AG09319 (cell line): ENCODE data around the gene DAGLA.
"Not testable (repeated sequence)": the region's sequence is repeated elsewhere in the genome, so short reads cannot be mapped to it uniquely, and the experiment has no call there.

Source experiments
- DNase-seq: peaks from one replicate; pipeline ENCODE4 v3.0.0-alpha.2; 2010; ENCODE audit warnings: low read depth; ENCODE audit errors: extremely low read depth
- TF ChIP-seq, protein P1 (sequence below): IDR thresholded peaks from 2 replicates; pipeline ENCODE4 v1.5.1; 2011; ENCODE audit warnings: low read depth, mild to moderate bottlenecking, inconsistent platforms, low read length, moderate library complexity

The DAGLA gene

DNA sequence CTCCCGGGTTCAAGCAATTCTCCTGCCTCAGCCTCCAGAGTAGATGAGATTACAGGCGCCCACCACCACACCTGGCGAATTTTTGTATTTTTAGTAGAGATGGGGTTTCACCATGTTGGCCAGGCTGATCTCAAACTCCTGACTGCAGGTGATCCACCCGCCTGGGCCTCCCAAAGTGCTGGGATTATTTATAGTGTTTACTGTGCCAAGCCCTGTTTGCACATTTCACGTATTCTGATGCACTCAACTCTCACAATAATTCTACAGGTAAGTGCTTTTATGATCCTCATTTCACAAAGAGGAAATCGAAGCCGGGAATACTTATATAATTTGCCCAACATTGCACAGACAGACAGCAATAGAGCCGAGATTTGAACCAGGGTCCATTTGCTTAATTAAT is 38.0 kb upstream of the DAGLA start:
- no peak for DNase-seq
- TF ChIP-seq, protein P1, sequence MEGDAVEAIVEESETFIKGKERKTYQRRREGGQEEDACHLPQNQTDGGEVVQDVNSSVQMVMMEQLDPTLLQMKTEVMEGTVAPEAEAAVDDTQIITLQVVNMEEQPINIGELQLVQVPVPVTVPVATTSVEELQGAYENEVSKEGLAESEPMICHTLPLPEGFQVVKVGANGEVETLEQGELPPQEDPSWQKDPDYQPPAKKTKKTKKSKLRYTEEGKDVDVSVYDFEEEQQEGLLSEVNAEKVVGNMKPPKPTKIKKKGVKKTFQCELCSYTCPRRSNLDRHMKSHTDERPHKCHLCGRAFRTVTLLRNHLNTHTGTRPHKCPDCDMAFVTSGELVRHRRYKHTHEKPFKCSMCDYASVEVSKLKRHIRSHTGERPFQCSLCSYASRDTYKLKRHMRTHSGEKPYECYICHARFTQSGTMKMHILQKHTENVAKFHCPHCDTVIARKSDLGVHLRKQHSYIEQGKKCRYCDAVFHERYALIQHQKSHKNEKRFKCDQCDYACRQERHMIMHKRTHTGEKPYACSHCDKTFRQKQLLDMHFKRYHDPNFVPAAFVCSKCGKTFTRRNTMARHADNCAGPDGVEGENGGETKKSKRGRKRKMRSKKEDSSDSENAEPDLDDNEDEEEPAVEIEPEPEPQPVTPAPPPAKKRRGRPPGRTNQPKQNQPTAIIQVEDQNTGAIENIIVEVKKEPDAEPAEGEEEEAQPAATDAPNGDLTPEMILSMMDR = no peak

DNA sequence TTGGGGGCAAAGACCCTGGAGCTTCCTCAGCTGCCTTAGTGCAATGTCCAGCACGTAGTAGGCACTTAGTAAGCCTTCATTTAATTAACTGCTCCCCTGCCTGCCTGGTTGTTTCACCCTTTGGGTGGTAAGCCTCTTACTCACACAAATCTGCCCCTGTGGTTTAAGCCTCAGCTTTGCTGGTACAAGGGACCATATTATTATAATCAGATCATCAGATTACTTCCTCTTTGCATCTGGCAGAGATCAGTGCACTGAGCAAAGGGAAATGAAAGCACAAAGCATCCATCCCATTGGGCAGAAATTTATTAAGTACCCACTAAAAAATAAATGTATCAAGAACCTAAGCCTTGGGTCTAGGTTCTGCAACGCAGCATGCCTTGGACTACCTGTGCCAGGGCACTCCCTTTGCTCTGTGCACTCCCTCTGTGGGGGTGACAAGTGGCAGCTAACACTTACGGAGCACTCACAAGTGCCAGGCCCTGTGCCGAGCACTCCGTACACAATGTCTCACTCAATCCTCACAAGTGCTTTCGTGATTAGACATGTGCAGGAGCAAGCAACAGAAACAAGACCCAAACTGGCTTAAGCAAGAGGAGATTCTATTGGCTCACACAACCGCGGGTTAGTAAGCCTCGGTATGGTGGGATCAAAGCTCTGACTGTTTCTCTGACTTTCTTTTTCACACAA is 34.9 kb upstream of the DAGLA start:
- DNase-seq = no peak
- TF ChIP-seq, protein P1 = no peak

DNA sequence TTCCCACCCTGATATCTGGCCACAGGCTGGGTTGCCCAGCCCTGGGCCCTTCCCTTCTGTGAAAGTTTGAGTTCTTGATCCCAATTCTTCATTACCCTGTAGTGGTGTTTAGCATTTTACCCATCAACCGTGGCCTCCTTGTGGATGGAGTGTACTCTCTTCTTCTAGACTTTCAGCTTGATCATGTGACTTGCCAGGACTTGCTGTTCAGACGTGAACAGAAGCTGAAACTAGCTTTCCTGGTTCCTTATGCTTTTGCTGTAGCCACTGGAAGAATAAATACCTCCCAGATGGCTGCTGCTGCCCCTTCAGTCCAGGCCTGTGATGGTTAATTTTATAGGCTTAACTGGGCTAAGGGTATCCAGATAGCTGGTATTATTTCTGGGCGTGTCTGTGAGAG is 32.7 kb upstream of the DAGLA start:
- DNase-seq = no peak
- TF ChIP-seq, protein P1 = no peak

DNA sequence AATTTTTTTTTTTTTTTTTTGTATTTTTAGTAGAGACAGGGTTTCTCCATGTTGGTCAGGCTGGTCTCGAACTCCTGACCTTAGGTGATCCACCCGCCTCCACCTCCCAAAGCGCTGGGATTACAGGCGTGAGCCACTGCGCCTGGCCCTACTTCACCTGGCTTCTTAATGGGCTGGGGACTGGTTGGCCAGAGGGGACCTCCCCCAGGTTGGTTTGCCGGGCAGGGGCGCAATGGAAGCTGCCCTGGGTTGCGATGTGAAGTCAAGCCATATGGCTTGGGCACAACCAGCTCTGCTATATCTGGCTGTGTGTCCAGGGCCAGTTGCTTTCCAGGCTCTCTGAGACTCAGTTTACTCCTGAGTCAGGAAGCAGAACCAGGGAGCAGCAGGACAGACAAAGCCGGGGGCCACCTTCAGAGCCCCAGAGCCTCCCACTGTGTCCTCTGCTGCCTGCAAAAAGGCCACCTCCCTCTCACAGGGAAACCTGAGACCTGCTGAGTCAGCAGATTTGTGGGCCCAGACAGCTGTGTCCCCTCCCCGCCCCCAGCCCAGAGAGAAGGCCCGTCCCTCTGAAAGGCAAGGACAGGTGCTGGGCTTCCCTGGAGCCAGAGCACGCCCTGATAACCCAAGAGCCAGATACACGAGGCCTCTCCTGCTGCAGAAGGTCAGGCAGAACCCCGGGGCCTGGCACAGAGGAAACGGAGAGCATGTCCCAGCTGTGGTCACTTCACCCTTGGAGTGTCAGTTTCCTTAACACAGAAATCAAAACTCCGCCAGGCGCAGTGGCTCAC is 29.2 kb upstream of the DAGLA start:
- no peak for DNase-seq
- TF ChIP-seq, protein P1 = no peak

DNA sequence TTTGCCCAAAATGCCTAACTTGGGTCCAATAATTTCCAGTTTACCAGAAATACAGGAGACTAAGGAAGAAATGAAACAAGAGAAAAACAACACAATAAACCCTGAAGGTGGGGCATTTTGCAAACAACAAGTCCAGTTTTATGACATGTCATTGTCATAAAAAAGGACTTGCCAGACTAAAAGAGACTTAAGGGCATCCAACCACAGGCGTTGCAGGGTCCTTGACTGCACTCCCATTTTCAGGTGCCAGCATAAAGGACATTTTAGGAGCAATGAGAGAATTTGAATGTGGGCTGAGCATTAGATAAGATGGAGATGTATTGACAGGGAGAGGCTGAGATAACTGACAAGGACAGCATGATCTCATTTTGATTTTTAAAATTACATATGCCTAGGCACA is 28.1 kb upstream of the DAGLA start:
- TF ChIP-seq, protein P1 = no peak

DNA sequence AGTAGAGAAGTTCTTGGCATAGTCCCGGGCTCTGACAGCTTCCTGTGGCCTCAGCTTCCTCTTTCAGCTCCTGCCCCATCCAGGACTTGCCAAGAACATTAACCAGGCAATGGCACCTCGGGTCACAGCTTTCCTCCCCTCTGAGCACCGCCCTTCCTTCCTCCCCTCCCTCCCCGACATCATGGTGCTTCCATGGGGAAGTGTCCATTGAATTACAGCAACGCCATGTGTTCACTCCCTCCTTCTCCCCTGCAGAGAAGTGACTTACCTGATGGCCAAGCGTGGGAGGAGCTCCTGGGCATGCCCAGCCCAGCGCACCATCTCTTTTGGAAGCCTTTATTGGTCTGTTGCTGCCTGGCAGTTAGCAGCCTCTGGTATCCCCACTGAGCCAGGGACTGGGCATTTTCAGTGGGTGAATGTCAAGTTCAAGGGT is 25.8 kb upstream of the DAGLA start:
- TF ChIP-seq, protein P1 = no peak
- DNase-seq = no peak

More for the DNA sequence above, 28.1 kb upstream of the DAGLA start:
- DNase-seq = no peak

DNA sequence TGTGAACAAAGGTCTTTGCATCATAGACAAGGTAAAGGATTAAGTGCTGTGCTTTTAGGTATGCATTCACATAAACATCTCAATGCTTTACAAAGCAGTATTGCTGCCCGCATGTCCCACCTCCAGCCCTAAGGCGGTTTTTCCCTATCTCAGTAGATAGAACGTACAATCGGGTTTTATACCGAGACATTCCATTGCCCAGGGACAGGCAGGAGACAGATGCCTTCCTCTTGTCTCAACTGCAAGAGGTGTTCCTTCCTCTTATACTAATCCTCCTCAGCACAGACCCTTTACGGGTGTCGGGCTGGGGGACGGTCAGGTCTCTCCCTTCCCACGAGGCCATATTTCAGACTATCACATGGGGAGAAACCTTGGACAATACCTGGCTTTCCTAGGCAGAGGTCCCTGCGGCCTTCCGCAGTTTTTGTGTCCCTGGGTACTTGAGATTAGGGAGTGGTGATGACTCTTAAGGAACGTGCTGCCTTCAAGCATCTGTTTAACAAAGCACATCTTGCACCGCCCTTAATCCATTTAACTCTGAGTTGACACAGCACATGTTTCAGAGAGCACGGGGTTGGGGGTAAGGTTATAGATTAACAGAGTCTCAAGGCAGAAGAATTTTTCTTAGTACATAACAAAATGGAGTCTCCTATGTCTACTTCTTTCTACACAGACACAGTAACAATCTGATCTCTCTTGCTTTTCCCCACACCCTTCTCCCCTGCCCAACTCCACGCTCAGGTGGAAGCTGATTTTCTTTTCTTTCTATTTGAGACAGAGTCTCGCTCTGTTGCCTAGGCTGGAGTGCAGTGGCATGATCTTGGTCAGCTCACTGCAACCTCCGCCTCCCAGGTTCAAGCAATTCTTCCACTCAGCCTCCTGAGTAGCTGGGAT is 24.7 kb upstream of the DAGLA start:
- DNase-seq = not testable (repeated sequence)
